Amygdala (tissue), 56 donors: Measurements from ENCODE around the gene TNNI3K.

Experiments
- DNase-seq, 56 donors: peaks; one replicate each; lab custom pipeline; 2025; lab: John Stamatoyannopoulos, UW

TNNI3K gene

GRCh38 chr1:74531796-74532195 lies 296.6 kb downstream of the TNNI3K start:
- DNase-seq, result no peak

- no peak for DNase-seq
These were observed 299.1 kb downstream of the TNNI3K start for GRCh38 chr1:74534241-74534640.

DNA sequence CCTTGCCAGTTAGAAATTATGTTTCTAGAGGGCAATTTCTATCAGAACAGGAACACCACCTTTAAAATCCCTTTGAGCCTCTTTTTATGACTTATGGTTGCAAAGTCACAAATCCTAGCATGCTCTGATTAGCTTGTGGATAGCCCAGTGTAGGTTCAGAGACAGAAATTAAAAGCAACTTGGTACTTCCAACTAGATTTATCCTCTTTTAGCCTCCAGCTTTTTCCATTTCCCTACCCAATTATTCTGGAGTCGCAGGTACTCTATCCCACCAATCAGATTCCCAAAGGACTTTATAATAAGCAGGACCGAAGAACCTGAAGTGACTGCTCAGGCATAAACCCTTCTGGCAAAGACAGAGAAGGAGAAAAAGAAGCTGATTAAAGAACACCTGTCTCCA lies 310.6 kb downstream of the TNNI3K start:
- DNase-seq, result no peak

- no peak for DNase-seq
These were observed 314.0 kb downstream of the TNNI3K start for GRCh38 chr1:74548961-74549750.

- DNase-seq, result no peak
These were observed 314.7 kb downstream of the TNNI3K start for GRCh38 chr1:74549932-74550331.

- DNase-seq, result peak in 8 of 56 donors; percentile 5 to 55 (median 19)
These were observed 335.8 kb downstream of the TNNI3K start for GRCh38 chr1:74570797-74571492.

GRCh38 chr1:74571493-74571800 lies 336.3 kb downstream of the TNNI3K start:
- peak in 6 of 56 donors; percentile 3 to 30 (median 12) for DNase-seq

DNA sequence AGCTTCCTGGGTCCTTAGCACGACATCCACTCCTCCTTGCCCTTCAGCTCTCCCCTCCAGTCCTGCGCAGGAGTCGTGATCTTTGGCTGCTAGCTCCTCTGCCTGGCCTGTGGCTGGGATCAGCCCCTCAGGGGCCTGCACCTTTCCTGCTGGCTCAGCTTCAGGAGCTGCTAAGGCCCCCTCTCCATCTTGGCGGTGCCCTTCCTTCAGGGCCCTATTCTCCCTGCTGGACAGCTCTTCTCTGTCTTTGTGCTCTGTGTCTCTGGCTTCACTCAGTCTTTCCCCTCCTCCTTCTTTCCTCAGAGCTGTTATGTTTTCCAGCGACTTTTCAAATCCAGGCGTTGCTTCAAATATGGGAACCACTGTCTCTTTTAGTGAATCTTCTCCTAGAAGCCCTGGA lies 336.7 kb downstream of the TNNI3K start:
- DNase-seq, result no peak

- DNase-seq, result no peak
These were observed 342.9 kb downstream of the TNNI3K start for GRCh38 chr1:74578101-74578500.

GRCh38 chr1:74579425-74579824 lies 344.2 kb downstream of the TNNI3K start:
- no peak for DNase-seq

DNA sequence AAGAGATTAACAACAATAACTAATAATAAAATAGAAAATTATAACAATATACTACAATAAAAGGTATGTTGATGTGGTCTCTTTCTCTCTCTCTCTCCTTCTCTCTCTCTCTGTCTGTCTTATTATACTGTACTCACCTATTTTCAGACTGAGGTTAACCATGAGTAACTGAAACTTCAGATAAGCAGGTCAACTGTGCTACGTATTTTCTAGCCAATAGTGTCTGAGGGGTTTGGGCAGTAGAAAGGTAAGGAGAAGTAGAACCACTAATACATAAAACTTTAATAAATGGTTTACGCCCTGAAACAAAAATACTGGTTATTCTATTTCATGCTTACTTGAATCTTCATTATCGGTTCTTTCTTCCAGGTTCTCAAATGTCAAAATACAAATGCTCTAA lies 348.2 kb downstream of the TNNI3K start:
- DNase-seq, result no peak

- no peak for DNase-seq
These were observed 349.0 kb downstream of the TNNI3K start for GRCh38 chr1:74584185-74584584.

- no peak for DNase-seq
These were observed 351.2 kb downstream of the TNNI3K start for GRCh38 chr1:74586253-74586897.

DNA sequence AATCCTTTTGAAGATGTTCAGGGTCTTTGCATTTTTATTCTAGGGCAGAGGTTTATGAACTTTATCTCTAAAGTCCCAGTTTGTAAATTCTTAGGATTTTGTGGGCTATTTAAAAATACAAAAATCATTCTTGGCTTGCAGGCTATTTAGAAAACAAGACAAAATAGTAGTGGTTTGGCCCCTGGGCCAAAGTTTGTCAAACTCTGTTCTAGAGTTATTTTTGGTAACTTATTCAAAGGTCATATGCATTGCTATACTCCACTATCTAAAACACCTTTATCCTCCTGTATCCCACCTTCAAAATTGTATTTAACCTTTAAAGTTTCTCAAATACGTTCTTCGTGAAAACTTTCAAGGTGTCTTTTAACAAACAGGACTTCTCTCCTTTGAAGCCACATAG lies 352.7 kb downstream of the TNNI3K start:
- no peak for DNase-seq

- no peak for DNase-seq
These were observed 355.1 kb downstream of the TNNI3K start for GRCh38 chr1:74590288-74590687.

DNA sequence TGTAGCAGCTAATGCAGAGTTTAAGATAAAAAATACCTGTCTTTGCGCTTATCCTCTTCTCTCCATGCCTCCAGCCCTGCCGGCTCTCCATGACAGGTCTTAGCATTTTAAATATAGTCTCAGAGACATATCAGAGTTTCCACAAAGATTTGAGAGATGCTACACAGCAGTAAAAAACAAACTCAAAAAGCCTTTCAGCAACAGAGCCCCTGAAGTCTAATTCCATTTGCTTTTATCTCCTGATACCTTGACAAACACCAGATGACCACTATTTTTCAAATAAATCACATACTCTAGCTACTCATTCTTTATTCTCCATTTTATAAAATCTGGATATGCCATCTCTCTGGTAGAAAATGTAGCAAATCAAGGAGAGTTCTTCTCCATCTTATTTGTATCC lies 356.8 kb downstream of the TNNI3K start:
- no peak for DNase-seq

GRCh38 chr1:74592580-74593355 lies 357.6 kb downstream of the TNNI3K start:
- no peak for DNase-seq
